Choroid plexus epithelial cell (primary cell): Measurements from ENCODE around the gene C4orf51.

Experiments used
- DNase-seq: peaks from one replicate; pipeline ENCODE4 v3.0.0-alpha.2; 2010; ENCODE audit warnings: low read depth
- H3K4me3 ChIP-seq: 2 replicates; pipeline ENCODE4 v1.5.1; 2011; ENCODE audit warnings: low read depth, mild to moderate bottlenecking, control low read depth, low read length, moderate library complexity
- TF ChIP-seq, protein P1 (sequence below): conservative IDR thresholded peaks from 2 replicates; pipeline ENCODE4 v1.5.1; 2011; ENCODE audit warnings: low read depth, mild to moderate bottlenecking, control low read depth, inconsistent platforms, low read length, moderate library complexity

The C4orf51 gene

DNA sequence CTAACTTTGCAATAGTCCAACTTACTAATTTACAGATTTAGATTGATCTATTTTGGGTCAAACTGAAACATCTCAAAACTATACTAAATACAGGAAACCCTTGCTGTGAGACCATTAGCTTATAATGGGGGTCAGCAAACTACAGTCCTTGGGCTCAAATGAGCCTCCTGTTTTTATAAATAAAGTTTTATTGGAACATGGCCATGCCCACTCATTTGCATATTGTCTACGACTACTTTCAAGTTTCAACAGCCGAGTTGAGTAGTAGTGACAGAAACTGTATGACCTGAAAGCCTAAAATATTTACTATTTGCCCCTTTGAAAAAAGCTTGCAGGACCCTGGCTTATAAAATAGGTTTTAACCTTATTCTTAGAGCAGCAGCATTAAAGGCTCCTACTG is 92.4 kb downstream of the C4orf51 start:
- DNase-seq: no peak
- TF ChIP-seq, protein P1, sequence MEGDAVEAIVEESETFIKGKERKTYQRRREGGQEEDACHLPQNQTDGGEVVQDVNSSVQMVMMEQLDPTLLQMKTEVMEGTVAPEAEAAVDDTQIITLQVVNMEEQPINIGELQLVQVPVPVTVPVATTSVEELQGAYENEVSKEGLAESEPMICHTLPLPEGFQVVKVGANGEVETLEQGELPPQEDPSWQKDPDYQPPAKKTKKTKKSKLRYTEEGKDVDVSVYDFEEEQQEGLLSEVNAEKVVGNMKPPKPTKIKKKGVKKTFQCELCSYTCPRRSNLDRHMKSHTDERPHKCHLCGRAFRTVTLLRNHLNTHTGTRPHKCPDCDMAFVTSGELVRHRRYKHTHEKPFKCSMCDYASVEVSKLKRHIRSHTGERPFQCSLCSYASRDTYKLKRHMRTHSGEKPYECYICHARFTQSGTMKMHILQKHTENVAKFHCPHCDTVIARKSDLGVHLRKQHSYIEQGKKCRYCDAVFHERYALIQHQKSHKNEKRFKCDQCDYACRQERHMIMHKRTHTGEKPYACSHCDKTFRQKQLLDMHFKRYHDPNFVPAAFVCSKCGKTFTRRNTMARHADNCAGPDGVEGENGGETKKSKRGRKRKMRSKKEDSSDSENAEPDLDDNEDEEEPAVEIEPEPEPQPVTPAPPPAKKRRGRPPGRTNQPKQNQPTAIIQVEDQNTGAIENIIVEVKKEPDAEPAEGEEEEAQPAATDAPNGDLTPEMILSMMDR: no peak
- H3K4me3 ChIP-seq: no peak overlapping the region

DNA sequence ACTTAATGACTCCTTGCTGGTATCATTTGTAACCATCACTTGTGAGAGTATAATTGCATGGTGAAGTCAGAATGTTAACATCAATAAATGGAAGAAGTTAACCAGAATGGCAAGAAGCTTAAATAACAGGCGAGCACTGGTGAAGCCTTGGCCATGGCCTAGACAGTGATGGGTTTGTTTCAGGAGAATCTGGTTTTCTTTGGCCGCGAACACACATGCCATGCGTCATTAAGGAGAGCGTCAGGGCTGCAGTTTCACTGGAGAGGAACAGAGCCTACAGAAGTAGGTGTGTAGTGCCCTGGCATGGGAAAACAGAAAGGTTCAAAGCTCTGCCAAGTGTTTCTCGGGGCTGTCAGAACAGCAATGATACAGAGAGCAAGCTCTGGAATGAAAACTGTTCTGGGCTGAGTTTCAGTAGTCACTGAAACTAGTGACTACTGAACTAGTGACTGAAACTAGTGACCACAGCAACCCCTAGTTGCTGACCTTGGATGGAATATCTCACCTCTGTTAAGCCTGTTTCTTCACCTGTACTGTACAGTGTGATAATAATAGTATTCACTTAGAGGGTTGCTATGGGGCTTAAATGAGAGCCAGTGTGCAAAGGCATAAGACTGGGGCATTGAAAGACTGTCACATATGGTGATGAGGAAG is 93.8 kb downstream of the C4orf51 start:
- H3K4me3 ChIP-seq: no peak overlapping the region
- no peak for DNase-seq
- TF ChIP-seq, protein P1: no peak

DNA sequence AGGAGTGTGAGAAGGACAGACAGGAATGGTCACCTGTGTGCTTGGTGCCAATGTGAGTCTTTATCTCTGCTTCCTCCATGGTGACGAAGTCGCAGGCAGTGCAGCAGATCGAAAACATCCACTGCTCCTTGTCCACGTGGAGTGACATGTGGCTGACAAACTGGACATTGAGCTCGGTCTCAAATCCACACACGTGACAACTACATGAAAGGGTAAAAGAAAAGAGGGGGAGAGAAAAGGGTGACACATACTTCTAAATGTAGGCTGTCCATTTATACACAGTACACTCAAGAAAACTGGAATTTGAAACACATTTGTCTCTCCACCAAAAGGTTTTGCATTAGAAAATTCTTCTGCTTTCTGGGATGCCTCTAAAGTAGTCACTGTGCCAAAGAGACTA is 94.5 kb downstream of the C4orf51 start:
- no peak overlapping the region for H3K4me3 ChIP-seq
- TF ChIP-seq, protein P1: no peak
- DNase-seq: no peak

DNA sequence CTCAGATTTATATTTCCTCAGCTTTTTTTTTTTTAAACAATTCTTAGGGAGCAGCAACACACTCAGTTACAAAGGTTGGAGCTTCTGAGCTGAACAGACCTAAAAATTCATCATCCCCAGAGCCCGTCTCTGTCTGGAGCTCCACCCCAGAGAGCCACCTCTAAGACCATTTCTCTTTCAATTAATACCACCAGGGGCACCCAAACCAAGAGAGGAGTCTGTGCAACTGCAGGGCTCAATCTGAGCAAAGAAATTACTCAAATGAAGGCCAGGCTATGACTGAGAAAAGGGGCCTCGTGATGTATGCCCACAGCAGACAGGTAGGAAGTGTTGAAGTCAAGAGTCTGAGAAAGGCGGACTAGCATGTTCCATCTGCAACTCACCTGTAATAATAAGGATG is 95.5 kb downstream of the C4orf51 start:
- no peak overlapping the region for H3K4me3 ChIP-seq
- DNase-seq: no peak
- TF ChIP-seq, protein P1: no peak

DNA sequence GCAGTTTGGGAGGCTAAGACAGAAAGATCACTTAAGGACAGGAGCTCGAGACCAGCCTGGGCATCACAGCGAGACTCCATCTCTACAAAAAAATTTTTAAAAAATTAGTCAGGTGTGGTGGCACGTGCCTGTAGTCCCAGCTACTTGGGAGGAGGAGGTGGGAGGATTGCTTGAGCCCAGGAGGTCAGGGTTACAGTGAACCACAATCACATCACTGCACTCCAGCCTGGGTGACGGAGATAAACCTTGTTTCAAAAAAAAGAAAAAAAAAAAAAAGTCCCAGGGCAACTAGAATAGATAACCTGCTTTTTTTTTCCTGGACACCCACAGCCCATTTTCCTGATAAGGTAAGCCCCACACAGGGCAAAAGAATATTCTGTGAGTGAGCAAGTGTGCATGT is 96.3 kb downstream of the C4orf51 start:
- no peak overlapping the region for H3K4me3 ChIP-seq
- DNase-seq: no peak
- TF ChIP-seq, protein P1: no peak

DNA sequence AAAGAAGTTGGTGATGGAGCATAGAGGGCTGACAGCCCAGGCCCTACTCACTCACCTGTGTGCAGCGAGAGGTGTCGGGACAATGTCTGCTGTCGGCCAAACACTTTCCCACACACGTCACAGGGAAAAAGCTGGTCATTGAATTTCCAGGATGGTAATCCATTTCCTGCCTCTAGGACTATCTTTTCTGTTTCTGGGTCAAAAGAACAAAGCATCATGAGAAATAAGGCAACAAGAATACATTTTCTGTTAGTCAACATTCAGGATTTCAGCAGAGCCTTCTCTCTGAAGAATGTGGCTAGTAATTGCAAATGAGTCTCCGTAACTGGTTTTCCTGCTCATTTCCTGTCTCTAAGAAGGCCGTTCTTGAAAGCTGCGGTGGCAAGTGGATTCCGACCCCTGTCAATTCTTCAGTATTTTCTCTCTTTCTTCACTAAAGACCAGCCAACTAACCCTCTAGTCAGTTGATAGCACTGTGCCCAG is 99.4 kb downstream of the C4orf51 start:
- TF ChIP-seq, protein P1: no peak
- H3K4me3 ChIP-seq: no peak overlapping the region
- no peak for DNase-seq

DNA sequence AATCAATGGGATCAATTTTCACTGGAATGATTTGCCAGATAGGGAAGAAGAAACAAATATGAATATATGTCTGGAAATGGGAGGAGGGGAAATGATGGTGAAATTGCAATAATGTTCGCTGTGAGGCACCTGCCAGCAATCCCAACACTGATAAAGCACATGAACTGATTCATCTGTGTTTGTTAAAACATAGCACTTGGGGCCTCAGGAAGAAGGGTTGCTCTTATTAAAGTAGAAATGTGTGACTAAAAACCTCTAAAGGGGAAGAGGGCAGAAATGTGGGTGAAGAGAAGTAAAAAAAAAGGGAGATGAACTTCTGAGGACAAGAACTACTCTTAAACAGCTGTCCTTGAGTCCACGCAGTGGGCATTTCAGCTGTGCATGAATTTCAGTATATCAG is 101.4 kb downstream of the C4orf51 start:
- TF ChIP-seq, protein P1: no peak
- peak; percentile 14 for DNase-seq
- no peak overlapping the region for H3K4me3 ChIP-seq
